ENCODE measurements around the gene CDK2AP2.
"Not testable (repeated sequence)": the region's sequence is repeated elsewhere in the genome, so short reads cannot be mapped to it uniquely, and the experiment has no call there.

Gene CDK2AP2

GRCh38 chr11:67492069-67492727 is 15.8 kb downstream of the CDK2AP2 start:
- no peaks in the 10 kb centered on the region for H3K9me3 Mint-ChIP-seq
- no peak for DNase-seq
- no peak overlapping the region for H3K4me3 Mint-ChIP-seq
- peaks cover 24% of the 10 kb centered on the region for H3K36me3 Mint-ChIP-seq (ENCODE audit: low read depth)
- peaks cover 24% of the 10 kb centered on the region for H3K4me1 Mint-ChIP-seq
- H3K27me3 Mint-ChIP-seq: no peaks in the 10 kb centered on the region
- no peak overlapping the region for H3K27ac Mint-ChIP-seq
- no peak for ATAC-seq

GRCh38 chr11:67491276-67492068 is 16.5 kb downstream of the CDK2AP2 start:
- ATAC-seq (no peak), DNase-seq (no peak)
- Mint-ChIP-seq H3K9me3 (no peaks in the 10 kb centered on the region), H3K36me3 (ENCODE audit: low read depth) (peaks cover 26% of the 10 kb centered on the region), H3K27me3 (no peaks in the 10 kb centered on the region), H3K4me1 (peaks cover 32% of the 10 kb centered on the region), H3K27ac (peak overlapping the region; percentile 31), H3K4me3 (no peak overlapping the region)

GRCh38 chr11:67490727-67491065 is 17.3 kb downstream of the CDK2AP2 start:
- Mint-ChIP-seq H3K27ac (peak overlapping the region; percentile 31), H3K4me3 (no peak overlapping the region), H3K36me3 (ENCODE audit: low read depth) (peaks cover 29% of the 10 kb centered on the region)

GRCh38 chr11:67489885-67490726 is 17.9 kb downstream of the CDK2AP2 start:
- Mint-ChIP-seq H3K4me1 (peaks cover 44% of the 10 kb centered on the region), H3K36me3 (ENCODE audit: low read depth) (peaks cover 29% of the 10 kb centered on the region), H3K27me3 (no peaks in the 10 kb centered on the region), H3K4me3 (no peak overlapping the region), H3K27ac (peak overlapping the region; percentile 74), H3K9me3 (no peaks in the 10 kb centered on the region)
- DNase-seq: no peak
- no peak for ATAC-seq

More at GRCh38 chr11:67490727-67491065, 17.3 kb downstream of the CDK2AP2 start:
- Mint-ChIP-seq H3K9me3 (no peaks in the 10 kb centered on the region), H3K27me3 (no peaks in the 10 kb centered on the region), H3K4me1 (peaks cover 39% of the 10 kb centered on the region)
- no peak for DNase-seq
- no peak for ATAC-seq

GRCh38 chr11:67489203-67489884 is 18.6 kb downstream of the CDK2AP2 start:
- no peaks in the 10 kb centered on the region for H3K9me3 Mint-ChIP-seq
- H3K4me1 Mint-ChIP-seq: peaks cover 52% of the 10 kb centered on the region
- H3K27ac Mint-ChIP-seq: peak overlapping the region; percentile 99
- no peaks in the 10 kb centered on the region for H3K27me3 Mint-ChIP-seq
- no peak overlapping the region for H3K4me3 Mint-ChIP-seq
- H3K36me3 Mint-ChIP-seq (ENCODE audit: low read depth): peaks cover 36% of the 10 kb centered on the region
- no peak for ATAC-seq
- no peak for DNase-seq

GRCh38 chr11:67486481-67487195 is 21.3 kb downstream of the CDK2AP2 start:
- no peaks in the 10 kb centered on the region for H3K27me3 Mint-ChIP-seq
- peaks cover 74% of the 10 kb centered on the region for H3K4me1 Mint-ChIP-seq
- no peaks in the 10 kb centered on the region for H3K9me3 Mint-ChIP-seq
- H3K36me3 Mint-ChIP-seq (ENCODE audit: low read depth): peaks cover 31% of the 10 kb centered on the region
- peak overlapping the region; percentile 99 for H3K27ac Mint-ChIP-seq
- DNase-seq (peak; percentile 63), ATAC-seq (no peak)
- peak overlapping the region; percentile 93 for H3K4me3 Mint-ChIP-seq

GRCh38 chr11:67485873-67486361 is 22.0 kb downstream of the CDK2AP2 start:
- H3K36me3 Mint-ChIP-seq (ENCODE audit: low read depth): peaks cover 31% of the 10 kb centered on the region
- peaks cover 73% of the 10 kb centered on the region for H3K4me1 Mint-ChIP-seq
- ATAC-seq, H3K27me3 Mint-ChIP-seq, H3K9me3 Mint-ChIP-seq: not testable (repeated sequence)
- DNase-seq: peak; percentile 74
- peak overlapping the region; percentile 99 for H3K27ac Mint-ChIP-seq
- H3K4me3 Mint-ChIP-seq: peak overlapping the region; percentile 93

GRCh38 chr11:67484847-67485311 is 23.1 kb downstream of the CDK2AP2 start:
- Mint-ChIP-seq H3K4me1 (peaks cover 72% of the 10 kb centered on the region), H3K4me3 (peak overlapping the region; percentile 93)
- peak; percentile 79 for DNase-seq

GRCh38 chr11:67483831-67484665 is 23.9 kb downstream of the CDK2AP2 start:
- no peaks in the 10 kb centered on the region for H3K27me3 Mint-ChIP-seq
- DNase-seq (peak; percentile 52), ATAC-seq (peak; percentile 14)
- peaks cover 67% of the 10 kb centered on the region for H3K4me1 Mint-ChIP-seq
- H3K9me3 Mint-ChIP-seq: no peaks in the 10 kb centered on the region
- H3K27ac Mint-ChIP-seq: peak overlapping the region; percentile 99
- H3K4me3 Mint-ChIP-seq: peak overlapping the region; percentile 93
- peaks cover 27% of the 10 kb centered on the region for H3K36me3 Mint-ChIP-seq (ENCODE audit: low read depth)

More at GRCh38 chr11:67484847-67485311, 23.1 kb downstream of the CDK2AP2 start:
- H3K9me3 Mint-ChIP-seq: no peaks in the 10 kb centered on the region
- ATAC-seq: peak; percentile 23
- peak overlapping the region; percentile 99 for H3K27ac Mint-ChIP-seq
- H3K27me3 Mint-ChIP-seq: no peaks in the 10 kb centered on the region
- H3K36me3 Mint-ChIP-seq (ENCODE audit: low read depth): peaks cover 31% of the 10 kb centered on the region

GRCh38 chr11:67482827-67483798 is 24.8 kb downstream of the CDK2AP2 start, which contains the start of gene AIP:
Gene AIP (plus strand): TSS chr11:67483026. CDS start chr11:67483159, 133 bp downstream.
- H3K27me3 Mint-ChIP-seq: no peaks in the 10 kb centered on the region
- peak within 1 kb of the TSS; percentile 99 for H3K27ac Mint-ChIP-seq
- H3K9me3 Mint-ChIP-seq: no peaks in the 10 kb centered on the region
- peaks cover 23% of the 10 kb centered on the region for H3K36me3 Mint-ChIP-seq (ENCODE audit: low read depth)
- peak within 1 kb of the TSS; percentile 93 for H3K4me3 Mint-ChIP-seq
- peak; percentile 97 for DNase-seq
- peak; percentile 58 for ATAC-seq
- peaks cover 58% of the 10 kb centered on the region for H3K4me1 Mint-ChIP-seq

GRCh38 chr11:67482275-67482826 is 25.6 kb downstream of the CDK2AP2 start:
- peaks cover 51% of the 10 kb centered on the region for H3K4me1 Mint-ChIP-seq
- H3K36me3 Mint-ChIP-seq (ENCODE audit: low read depth): peaks cover 17% of the 10 kb centered on the region
- no peaks in the 10 kb centered on the region for H3K27me3 Mint-ChIP-seq
- ATAC-seq: no peak
- H3K9me3 Mint-ChIP-seq: no peaks in the 10 kb centered on the region
- peak overlapping the region; percentile 99 for H3K27ac Mint-ChIP-seq
- no peak for DNase-seq
- peak overlapping the region; percentile 93 for H3K4me3 Mint-ChIP-seq

All from activated naive CD8-positive, alpha-beta T cell treated with anti-CD3 and anti-CD28 coated beads, Interleukin-2, amount 50 U/mL, for 24 hours (primary cell).